Measurements from ENCODE around the gene SYNGR1. TPM values are rescaled to one million over a fixed set of nuclear protein-coding genes. Genes with fewer than 3 reads are reported as not detected.

The SYNGR1 gene
- total RNA-seq, 1 experiment from 2014 or later, result 17.8 TPM

DNA sequence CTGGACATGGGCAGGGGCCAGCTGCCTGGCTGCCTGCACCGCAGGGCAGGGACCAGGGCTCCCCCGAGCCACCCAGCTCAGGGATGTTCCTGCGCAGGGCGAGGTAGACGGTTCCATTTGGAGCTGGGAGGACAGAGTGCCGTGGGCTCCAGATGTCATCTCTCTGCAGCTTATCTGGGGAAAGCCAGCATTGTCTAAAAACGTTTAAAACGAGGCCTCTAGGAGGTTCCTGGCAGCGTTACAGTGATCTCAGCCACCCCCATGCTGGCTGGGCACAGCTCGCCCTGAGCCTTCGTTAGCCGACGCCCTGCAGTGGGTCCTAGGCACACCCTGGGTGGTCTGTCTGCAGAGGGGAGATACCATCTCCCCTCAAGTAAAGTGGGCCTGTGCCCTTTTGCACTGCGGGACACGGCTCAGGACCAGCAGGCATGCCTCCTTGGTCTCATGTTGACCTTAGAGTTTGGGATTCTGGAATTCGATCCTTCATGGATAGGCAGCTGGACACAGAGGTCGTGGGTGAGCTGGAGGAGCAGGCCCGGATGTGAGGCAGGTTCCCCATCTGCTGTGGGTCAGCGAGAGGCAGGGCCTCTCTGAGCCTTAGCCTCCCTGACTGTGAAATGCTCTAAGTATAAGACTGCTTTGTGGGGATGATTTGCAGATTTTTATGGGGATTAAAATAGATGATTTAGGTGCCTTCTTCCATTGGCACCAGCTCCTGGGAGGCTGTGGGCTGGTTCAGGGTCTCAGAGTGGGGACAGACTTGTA lies 14.1 kb downstream of the SYNGR1 start:
- CTCF ChIA-PET, result interaction anchor here (1.3 kb wide), 1 partner anchor 20 kb away, joined by 4 read pairs; no protein-coding TSS in a partner anchor
- in situ Hi-C loops (cut with HindIII; ENCODE audit: low pct_unique_long_range_greater_than_20kb, low sequenced_read_pairs), result no loop called here
- no TSS peak for BruUV-seq (replicated peaks)
- H3K9me3 ChIP-seq (ENCODE audit: control insufficient read depth, insufficient read depth, low read depth, low read length), result no peaks in the 10 kb centered on the region
- H3K27me3 ChIP-seq (ENCODE audit: control insufficient read depth, insufficient read depth, low read length), result no peaks in the 10 kb centered on the region
- ATAC-seq (peak; percentile 52), DNase-seq (ENCODE audit: low read depth, low spot score) (no peak)
- H3K36me3 ChIP-seq (ENCODE audit: control insufficient read depth, insufficient read depth, low read length), result no peaks in the 10 kb centered on the region
- intact Hi-C loops (cut with micrococcal nuclease; ENCODE audit: unreplicated experiment), result no loop called here
- POLR2A ChIA-PET, result no interaction called here
- TF ChIP-seq, protein P1, sequence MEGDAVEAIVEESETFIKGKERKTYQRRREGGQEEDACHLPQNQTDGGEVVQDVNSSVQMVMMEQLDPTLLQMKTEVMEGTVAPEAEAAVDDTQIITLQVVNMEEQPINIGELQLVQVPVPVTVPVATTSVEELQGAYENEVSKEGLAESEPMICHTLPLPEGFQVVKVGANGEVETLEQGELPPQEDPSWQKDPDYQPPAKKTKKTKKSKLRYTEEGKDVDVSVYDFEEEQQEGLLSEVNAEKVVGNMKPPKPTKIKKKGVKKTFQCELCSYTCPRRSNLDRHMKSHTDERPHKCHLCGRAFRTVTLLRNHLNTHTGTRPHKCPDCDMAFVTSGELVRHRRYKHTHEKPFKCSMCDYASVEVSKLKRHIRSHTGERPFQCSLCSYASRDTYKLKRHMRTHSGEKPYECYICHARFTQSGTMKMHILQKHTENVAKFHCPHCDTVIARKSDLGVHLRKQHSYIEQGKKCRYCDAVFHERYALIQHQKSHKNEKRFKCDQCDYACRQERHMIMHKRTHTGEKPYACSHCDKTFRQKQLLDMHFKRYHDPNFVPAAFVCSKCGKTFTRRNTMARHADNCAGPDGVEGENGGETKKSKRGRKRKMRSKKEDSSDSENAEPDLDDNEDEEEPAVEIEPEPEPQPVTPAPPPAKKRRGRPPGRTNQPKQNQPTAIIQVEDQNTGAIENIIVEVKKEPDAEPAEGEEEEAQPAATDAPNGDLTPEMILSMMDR (IDR thresholded peaks at IDR 0.05), result no peak
- TF ChIP-seq POLR2AphosphoS5 (IDR thresholded peaks at IDR 0.05; ENCODE audit: low read depth, low read length), result no peak
- TF ChIP-seq SIN3A (IDR thresholded peaks at IDR 0.05; ENCODE audit: borderline replicate concordance, insufficient read depth, low read depth, low read length), result no peak
- TF ChIP-seq, protein P2, sequence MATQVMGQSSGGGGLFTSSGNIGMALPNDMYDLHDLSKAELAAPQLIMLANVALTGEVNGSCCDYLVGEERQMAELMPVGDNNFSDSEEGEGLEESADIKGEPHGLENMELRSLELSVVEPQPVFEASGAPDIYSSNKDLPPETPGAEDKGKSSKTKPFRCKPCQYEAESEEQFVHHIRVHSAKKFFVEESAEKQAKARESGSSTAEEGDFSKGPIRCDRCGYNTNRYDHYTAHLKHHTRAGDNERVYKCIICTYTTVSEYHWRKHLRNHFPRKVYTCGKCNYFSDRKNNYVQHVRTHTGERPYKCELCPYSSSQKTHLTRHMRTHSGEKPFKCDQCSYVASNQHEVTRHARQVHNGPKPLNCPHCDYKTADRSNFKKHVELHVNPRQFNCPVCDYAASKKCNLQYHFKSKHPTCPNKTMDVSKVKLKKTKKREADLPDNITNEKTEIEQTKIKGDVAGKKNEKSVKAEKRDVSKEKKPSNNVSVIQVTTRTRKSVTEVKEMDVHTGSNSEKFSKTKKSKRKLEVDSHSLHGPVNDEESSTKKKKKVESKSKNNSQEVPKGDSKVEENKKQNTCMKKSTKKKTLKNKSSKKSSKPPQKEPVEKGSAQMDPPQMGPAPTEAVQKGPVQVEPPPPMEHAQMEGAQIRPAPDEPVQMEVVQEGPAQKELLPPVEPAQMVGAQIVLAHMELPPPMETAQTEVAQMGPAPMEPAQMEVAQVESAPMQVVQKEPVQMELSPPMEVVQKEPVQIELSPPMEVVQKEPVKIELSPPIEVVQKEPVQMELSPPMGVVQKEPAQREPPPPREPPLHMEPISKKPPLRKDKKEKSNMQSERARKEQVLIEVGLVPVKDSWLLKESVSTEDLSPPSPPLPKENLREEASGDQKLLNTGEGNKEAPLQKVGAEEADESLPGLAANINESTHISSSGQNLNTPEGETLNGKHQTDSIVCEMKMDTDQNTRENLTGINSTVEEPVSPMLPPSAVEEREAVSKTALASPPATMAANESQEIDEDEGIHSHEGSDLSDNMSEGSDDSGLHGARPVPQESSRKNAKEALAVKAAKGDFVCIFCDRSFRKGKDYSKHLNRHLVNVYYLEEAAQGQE (IDR thresholded peaks at IDR 0.05; ENCODE audit: insufficient read depth in 1 of 2, low read depth in 2 of 2, low read length in 1 of 2), result no peak
- no peak for TF ChIP-seq TCF7L2 (IDR thresholded peaks at IDR 0.05; ENCODE audit: low read depth, low read length)
- peaks cover 21% of the 10 kb centered on the region for H3K4me1 ChIP-seq (ENCODE audit: control insufficient read depth, insufficient read depth, low read length)
- H3K4me3 ChIP-seq (ENCODE audit: low read depth in 2 of 2, low read length in 2 of 2), result no peak overlapping the region
- H3K27ac ChIP-seq (ENCODE audit: low read length), result peak overlapping the region; percentile 52

DNA sequence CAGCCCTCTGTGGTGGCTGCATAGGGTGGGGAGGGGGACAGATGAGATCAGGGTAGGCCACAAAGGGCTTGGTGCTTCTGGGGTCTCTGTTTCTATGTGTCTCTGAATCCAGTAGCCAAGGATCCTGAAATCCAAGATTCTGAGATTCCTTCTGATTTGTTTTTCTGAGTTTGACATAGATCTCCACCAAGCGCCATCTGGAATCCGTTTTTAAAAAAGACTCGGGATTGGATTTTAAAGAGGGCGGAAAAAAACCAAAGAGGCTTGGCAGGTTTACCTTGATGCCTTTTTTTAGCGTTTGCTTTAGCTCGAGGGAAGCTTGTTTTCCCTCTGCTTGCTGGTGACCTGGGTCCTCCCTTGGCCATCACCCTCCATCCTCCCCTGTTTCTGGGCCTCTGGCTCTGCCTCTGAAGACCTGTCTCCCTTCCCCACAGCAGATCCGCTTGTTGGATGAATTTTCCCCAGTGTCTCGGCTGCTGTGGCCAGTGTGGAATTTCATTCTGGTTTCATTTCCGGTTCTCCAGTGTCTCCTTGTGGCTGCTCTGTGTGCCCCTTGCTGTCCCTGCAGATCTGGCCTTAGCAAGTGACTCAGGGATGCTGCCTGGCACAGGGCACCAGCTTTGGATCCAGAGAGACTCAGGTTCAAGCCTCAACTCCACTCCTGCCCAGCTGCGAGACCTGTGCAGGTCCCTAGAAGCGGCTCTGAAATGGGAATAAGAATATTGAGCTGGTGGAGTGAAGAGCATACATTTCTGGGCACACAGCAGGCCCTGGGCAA lies 15.1 kb downstream of the SYNGR1 start:
- DNase-seq (ENCODE audit: low read depth, low spot score), result no peak
- H3K9me3 ChIP-seq (ENCODE audit: control insufficient read depth, insufficient read depth, low read depth, low read length), result no peaks in the 10 kb centered on the region
- TF ChIP-seq, protein P2 (IDR thresholded peaks at IDR 0.05; ENCODE audit: insufficient read depth in 1 of 2, low read depth in 2 of 2, low read length in 1 of 2), result no peak
- TF ChIP-seq SIN3A (IDR thresholded peaks at IDR 0.05; ENCODE audit: borderline replicate concordance, insufficient read depth, low read depth, low read length) (no peak), TCF7L2 (IDR thresholded peaks at IDR 0.05; ENCODE audit: low read depth, low read length) (no peak), POLR2AphosphoS5 (IDR thresholded peaks at IDR 0.05; ENCODE audit: low read depth, low read length) (no peak)
- TF ChIP-seq, protein P1 (IDR thresholded peaks at IDR 0.05), result no peak
- in situ Hi-C loops (cut with HindIII; ENCODE audit: low pct_unique_long_range_greater_than_20kb, low sequenced_read_pairs), result no loop called here
- H3K4me1 ChIP-seq (ENCODE audit: control insufficient read depth, insufficient read depth, low read length), result peaks cover 21% of the 10 kb centered on the region
- ATAC-seq, result peak; percentile 55; the same call in 1 of the 2 replicates
- H3K36me3 ChIP-seq (ENCODE audit: control insufficient read depth, insufficient read depth, low read length), result no peaks in the 10 kb centered on the region
- H3K27ac ChIP-seq (ENCODE audit: low read length), result peak overlapping the region; percentile 52
- intact Hi-C loops (cut with micrococcal nuclease; ENCODE audit: unreplicated experiment), result no loop called here
- no TSS peak for BruUV-seq (replicated peaks)
- H3K4me3 ChIP-seq (ENCODE audit: low read depth in 2 of 2, low read length in 2 of 2), result no peak overlapping the region
- ChIA-PET CTCF (interaction anchor here (1.3 kb wide), 1 partner anchor 21 kb away, joined by 4 read pairs; no protein-coding TSS in a partner anchor), POLR2A (no interaction called here)
- no peaks in the 10 kb centered on the region for H3K27me3 ChIP-seq (ENCODE audit: control insufficient read depth, insufficient read depth, low read length)
